OCI-LY3 (cell line): ENCODE results near the gene DSCAM.

ENCODE experiments used
- H2AFZ ChIP-seq: fragments of 200-600, 300-600 bp; shearing (Covaris generic); 2 replicates; pipeline ENCODE4 v1.6.0; 2014; ENCODE audit warnings: antibody characterized with exemption, low read depth, low read length
- H3K27ac ChIP-seq: fragments of 200-600, 300-600 bp; sonication (generic); 2 replicates; pipeline ENCODE4 v1.5.1; 2014; ENCODE audit warnings: mild to moderate bottlenecking, low read length, moderate library complexity, mixed read lengths
- H3K27me3 ChIP-seq: fragments of 200-600, 300-600 bp; sonication (generic); 2 replicates; pipeline ENCODE4 v1.6.1; 2014; ENCODE audit warnings: low read depth, low read length, mixed read lengths
- H3K36me3 ChIP-seq: fragments of 200-600, 300-600 bp; sonication (generic); replicated peaks from 2 replicates; pipeline ENCODE3; 2014; ENCODE audit warnings: low read depth, low read length, mixed read lengths
- H3K4me1 ChIP-seq: fragments of 300-600, 200-600 bp; sonication (generic); 2 replicates; pipeline ENCODE4 v1.6.1; 2014; ENCODE audit warnings: low read length, mixed read lengths
- H3K4me2 ChIP-seq: fragments of 200-600, 300-600 bp; sonication (generic); 2 replicates; pipeline ENCODE4 v1.6.1; 2014; ENCODE audit warnings: low read length, mixed read lengths
- H3K4me3 ChIP-seq: fragments of 300-600, 200-600 bp; sonication (generic); 2 replicates; pipeline ENCODE4 v1.5.1; 2014; ENCODE audit warnings: antibody characterized with exemption, mild to moderate bottlenecking, low read length, moderate library complexity
- H3K79me2 ChIP-seq: fragments of 300-600, 200-600 bp; shearing (Covaris generic); 2 replicates; pipeline ENCODE4 v1.6.1; 2014; ENCODE audit warnings: mild to moderate bottlenecking, low read length, mixed read lengths
- H3K9ac ChIP-seq: fragments of 300-600, 200-600 bp; shearing (Covaris generic); 2 replicates; pipeline ENCODE4 v1.6.0; 2014; ENCODE audit warnings: mild to moderate bottlenecking, low read length, moderate library complexity
- H3K9me3 ChIP-seq: fragments of 200-600, 300-600 bp; shearing (Covaris generic); 2 replicates; pipeline ENCODE4 v1.6.1; 2014; ENCODE audit warnings: low read length, mixed read lengths; ENCODE audit not compliant: insufficient read depth
- H4K20me1 ChIP-seq: fragments of 200-600, 300-600 bp; sonication (generic); 2 replicates; pipeline ENCODE4 v1.6.1; 2016; ENCODE audit warnings: low read length, mixed read lengths; ENCODE audit not compliant: insufficient read depth
- EZH2phosphoT487 ChIP-seq: fragments of 200-600 bp; shearing (Covaris generic); IDR thresholded peaks from 2 replicates; pipeline ENCODE4 v1.6.1; 2018; ENCODE audit warnings: antibody characterized with exemption, mixed run types, low read depth
- TF ChIP-seq, protein P1 (sequence below): fragments of 200-600, 300-600 bp; sonication (generic); IDR thresholded peaks from 2 replicates; pipeline ENCODE4 v1.5.1; 2014; ENCODE audit warnings: antibody characterized with exemption, low read length, low read depth

The DSCAM gene

DNA sequence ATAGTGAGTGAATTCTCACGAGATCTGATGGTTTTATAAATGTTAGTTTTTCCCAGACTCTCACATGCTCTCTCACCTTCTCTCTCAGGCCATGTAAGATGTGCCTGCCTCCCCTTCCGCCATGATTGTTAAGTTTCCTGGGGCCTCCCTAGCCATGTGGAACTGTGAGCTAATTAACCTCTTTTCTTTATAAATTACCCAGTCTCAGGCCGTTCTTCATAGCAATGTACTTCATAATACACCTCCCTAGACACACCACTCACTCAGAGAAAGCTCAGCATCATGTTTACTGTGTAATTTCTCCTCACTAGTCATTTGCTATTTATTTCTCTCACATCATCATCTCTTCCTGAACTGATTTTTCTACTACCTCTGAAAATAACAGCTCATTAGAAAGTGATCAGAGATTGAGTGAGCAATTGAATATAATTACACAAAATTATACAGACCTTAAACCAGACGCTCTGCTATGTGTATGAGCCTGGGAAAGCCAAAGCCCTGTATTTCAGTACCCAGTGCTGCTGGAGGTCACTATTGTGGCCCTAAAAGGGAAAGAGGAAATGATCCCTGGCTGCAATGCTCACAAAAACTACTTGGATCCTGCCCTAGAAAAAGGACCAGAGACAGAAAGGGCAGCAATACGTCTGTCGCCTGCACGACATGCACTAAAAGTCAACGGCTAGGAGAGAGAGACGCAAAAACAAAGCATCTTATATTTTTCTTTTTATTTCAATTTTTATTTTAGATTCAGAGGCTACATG lies 284.5 kb downstream of the DSCAM start:
- H3K4me1 ChIP-seq, result no peaks in the 10 kb centered on the region
- H3K4me2 ChIP-seq, result no peak overlapping the region
- H3K27ac ChIP-seq, result no peak overlapping the region
- H3K4me3 ChIP-seq, result no peak overlapping the region
- no peaks in the 10 kb centered on the region for H4K20me1 ChIP-seq
- no peaks in the 10 kb centered on the region for H3K36me3 ChIP-seq
- no peak overlapping the region for H3K9ac ChIP-seq
- H3K9me3 ChIP-seq, result no peaks in the 10 kb centered on the region
- H2AFZ ChIP-seq, result no peak overlapping the region
- H3K79me2 ChIP-seq, result no peaks in the 10 kb centered on the region
- no peaks in the 10 kb centered on the region for H3K27me3 ChIP-seq
- no peak for TF ChIP-seq EZH2phosphoT487

DNA sequence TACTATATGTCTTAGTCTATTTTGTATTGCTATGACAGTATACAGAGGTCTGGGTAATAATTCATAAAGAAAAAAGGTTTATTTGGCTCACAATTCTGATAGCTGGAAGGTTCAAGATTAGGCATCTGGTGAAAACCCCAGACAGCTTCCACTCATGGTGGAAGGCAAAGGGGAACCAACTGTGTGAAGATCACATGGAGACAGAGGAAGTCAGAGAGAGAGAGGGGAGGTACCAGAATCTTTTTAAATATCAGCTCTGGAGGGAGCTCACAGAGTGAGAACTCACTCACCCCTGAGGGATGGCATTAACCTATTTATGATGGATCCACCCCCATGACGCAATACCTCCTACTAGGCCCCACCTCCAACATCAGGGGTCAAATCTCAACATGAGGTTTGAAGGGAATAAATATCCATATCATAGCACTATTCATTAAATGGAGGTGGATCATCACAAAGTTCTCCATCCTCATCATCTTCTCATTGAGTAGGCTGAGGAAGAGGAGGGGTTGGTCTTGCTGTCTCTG lies 290.5 kb downstream of the DSCAM start:
- no peak overlapping the region for H3K4me2 ChIP-seq
- TF ChIP-seq EZH2phosphoT487, result no peak
- TF ChIP-seq, protein P1, sequence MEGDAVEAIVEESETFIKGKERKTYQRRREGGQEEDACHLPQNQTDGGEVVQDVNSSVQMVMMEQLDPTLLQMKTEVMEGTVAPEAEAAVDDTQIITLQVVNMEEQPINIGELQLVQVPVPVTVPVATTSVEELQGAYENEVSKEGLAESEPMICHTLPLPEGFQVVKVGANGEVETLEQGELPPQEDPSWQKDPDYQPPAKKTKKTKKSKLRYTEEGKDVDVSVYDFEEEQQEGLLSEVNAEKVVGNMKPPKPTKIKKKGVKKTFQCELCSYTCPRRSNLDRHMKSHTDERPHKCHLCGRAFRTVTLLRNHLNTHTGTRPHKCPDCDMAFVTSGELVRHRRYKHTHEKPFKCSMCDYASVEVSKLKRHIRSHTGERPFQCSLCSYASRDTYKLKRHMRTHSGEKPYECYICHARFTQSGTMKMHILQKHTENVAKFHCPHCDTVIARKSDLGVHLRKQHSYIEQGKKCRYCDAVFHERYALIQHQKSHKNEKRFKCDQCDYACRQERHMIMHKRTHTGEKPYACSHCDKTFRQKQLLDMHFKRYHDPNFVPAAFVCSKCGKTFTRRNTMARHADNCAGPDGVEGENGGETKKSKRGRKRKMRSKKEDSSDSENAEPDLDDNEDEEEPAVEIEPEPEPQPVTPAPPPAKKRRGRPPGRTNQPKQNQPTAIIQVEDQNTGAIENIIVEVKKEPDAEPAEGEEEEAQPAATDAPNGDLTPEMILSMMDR, result no peak
- no peaks in the 10 kb centered on the region for H3K4me1 ChIP-seq
- H3K4me3 ChIP-seq, result no peak overlapping the region
- no peaks in the 10 kb centered on the region for H4K20me1 ChIP-seq
- H3K9ac ChIP-seq, result no peak overlapping the region
- no peaks in the 10 kb centered on the region for H3K79me2 ChIP-seq
- H2AFZ ChIP-seq, result no peak overlapping the region
- H3K27me3 ChIP-seq, result no peaks in the 10 kb centered on the region
- H3K9me3 ChIP-seq, result no peaks in the 10 kb centered on the region
- no peaks in the 10 kb centered on the region for H3K36me3 ChIP-seq
- H3K27ac ChIP-seq, result no peak overlapping the region

DNA sequence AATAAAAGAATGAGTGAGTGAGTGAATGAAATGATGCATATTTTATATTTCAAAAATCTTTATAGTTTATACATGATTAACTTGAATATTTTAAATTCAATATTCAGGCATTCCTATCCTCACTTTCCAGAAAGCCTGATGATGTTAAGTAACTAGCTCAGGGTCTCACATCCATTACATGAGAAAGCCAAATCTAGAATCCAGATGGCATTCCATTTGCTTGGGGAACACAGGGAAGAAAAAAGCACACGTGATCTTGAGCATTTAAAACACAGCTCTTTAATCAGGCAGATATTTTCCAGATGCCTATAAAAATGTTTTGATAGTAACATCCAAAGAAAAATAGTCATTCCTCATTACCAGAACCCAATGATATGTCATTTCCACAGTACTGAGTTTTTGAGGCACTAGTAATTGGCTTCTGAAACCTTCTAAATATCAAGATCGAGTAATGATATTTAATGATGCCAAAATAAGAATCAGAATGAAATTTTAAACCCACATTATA lies 291.9 kb downstream of the DSCAM start:
- H3K9ac ChIP-seq, result no peak overlapping the region
- H3K27me3 ChIP-seq, result no peaks in the 10 kb centered on the region
- H3K27ac ChIP-seq, result no peak overlapping the region
- H3K36me3 ChIP-seq, result no peaks in the 10 kb centered on the region
- no peaks in the 10 kb centered on the region for H3K4me1 ChIP-seq
- TF ChIP-seq EZH2phosphoT487, result no peak
- TF ChIP-seq, protein P1, result no peak
- H3K79me2 ChIP-seq, result no peaks in the 10 kb centered on the region
- H4K20me1 ChIP-seq, result no peaks in the 10 kb centered on the region
- H3K9me3 ChIP-seq, result no peaks in the 10 kb centered on the region
- H3K4me3 ChIP-seq, result no peak overlapping the region
- H2AFZ ChIP-seq, result no peak overlapping the region
- H3K4me2 ChIP-seq, result no peak overlapping the region

DNA sequence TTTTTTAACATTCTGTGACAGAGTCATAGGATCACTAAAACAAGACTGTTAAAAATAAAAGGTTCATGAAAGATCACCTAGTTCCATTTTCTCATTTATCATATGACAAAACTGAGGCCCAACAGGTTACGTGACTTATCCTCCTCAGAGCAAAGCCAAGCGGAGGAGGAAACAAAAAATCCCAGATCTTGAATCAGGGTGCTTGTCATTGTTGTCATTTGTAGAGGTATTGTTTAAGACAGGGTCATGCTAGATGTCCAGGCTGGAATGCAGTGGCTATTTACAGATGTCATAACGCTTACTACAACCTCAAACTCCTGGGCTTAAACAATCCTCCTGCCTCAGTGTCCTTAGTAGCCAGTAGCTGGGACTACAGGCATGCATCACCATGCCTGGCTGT lies 293.2 kb downstream of the DSCAM start:
- Histone ChIP-seq H3K9ac (no peak overlapping the region), H3K27ac (no peak overlapping the region), H3K4me3 (no peak overlapping the region)

More for the DNA sequence above, 293.2 kb downstream of the DSCAM start:
- Histone ChIP-seq H3K79me2 (no peaks in the 10 kb centered on the region), H2AFZ (no peak overlapping the region), H3K27me3 (no peaks in the 10 kb centered on the region), H3K4me2 (no peak overlapping the region), H3K4me1 (no peaks in the 10 kb centered on the region), H3K36me3 (no peaks in the 10 kb centered on the region), H3K9me3 (no peaks in the 10 kb centered on the region), H4K20me1 (no peaks in the 10 kb centered on the region)
- no peak for TF ChIP-seq EZH2phosphoT487
- TF ChIP-seq, protein P1, result no peak
